Neural cell (in vitro differentiated cells): Measurements from ENCODE around the gene NINL. TPM values are rescaled to one million over a fixed set of nuclear protein-coding genes. Genes with fewer than 3 reads are reported as not detected.

Source experiments
- H2AFZ ChIP-seq: fragments of 200-600, 300-800 bp; sonication (generic), shearing (Covaris generic); 2 replicates; pipeline ENCODE4 v1.6.0; 2014; ENCODE audit warnings: low read depth, mild to moderate bottlenecking, antibody characterized with exemption, low read length, moderate library complexity
- H3F3A ChIP-seq: fragments of 200-600 bp; shearing (Covaris generic); 2 replicates; pipeline ENCODE4 v1.6.1; 2016; ENCODE audit warnings: mild to moderate bottlenecking, moderate library complexity, mixed read lengths, antibody characterized with exemption, low read length; ENCODE audit not compliant: insufficient read depth, poor library complexity, severe bottlenecking
- H3K27ac ChIP-seq: fragments of 200-600, 300-800 bp; sonication (generic), shearing (Covaris generic); 2 replicates; pipeline ENCODE4 v1.5.1; 2014; ENCODE audit warnings: mild to moderate bottlenecking, low read length, moderate library complexity
- H3K27me3 ChIP-seq: fragments of 300-800, 200-600 bp; sonication (generic), shearing (Covaris generic); 2 replicates; pipeline ENCODE4 v1.6.0; 2014; ENCODE audit warnings: mild to moderate bottlenecking, low read depth, low read length, moderate library complexity; ENCODE audit not compliant: insufficient read depth
- H3K36me3 ChIP-seq: fragments of 300-800, 200-600 bp; sonication (generic), shearing (Covaris generic); 2 replicates; pipeline ENCODE4 v1.5.1; 2014; ENCODE audit warnings: mild to moderate bottlenecking, antibody characterized with exemption, low read length, moderate library complexity; ENCODE audit not compliant: insufficient read depth
- H3K4me2 ChIP-seq: fragments of 300-800, 200-600 bp; sonication (generic), shearing (Covaris generic); 2 replicates; pipeline ENCODE4 v1.6.0; 2014; ENCODE audit warnings: mild to moderate bottlenecking, low read length
- H3K4me3 ChIP-seq: fragments of 300-800, 200-600 bp; sonication (generic), shearing (Covaris generic); 2 replicates; pipeline ENCODE4 v1.5.1; 2014; ENCODE audit warnings: mild to moderate bottlenecking, low read length, moderate library complexity
- H3K79me2 ChIP-seq: fragments of 200-600 bp; shearing (Covaris generic); replicated peaks from 2 replicates; pipeline ENCODE4 v1.6.0; 2014; ENCODE audit warnings: mild to moderate bottlenecking, low read length, moderate library complexity; ENCODE audit not compliant: insufficient read depth
- H3K9ac ChIP-seq: fragments of 300-800, 200-600 bp; sonication (generic), shearing (Covaris generic); 2 replicates; pipeline ENCODE4 v1.6.1; 2016; ENCODE audit warnings: mild to moderate bottlenecking, low read length, mixed read lengths
- H3K9me2 ChIP-seq: fragments of 200-600 bp; shearing (Covaris generic); 2 replicates; pipeline ENCODE4 v1.6.1; 2016; ENCODE audit warnings: mild to moderate bottlenecking, low read length, mixed read lengths; ENCODE audit not compliant: insufficient read depth
- H3K9me3 ChIP-seq: fragments of 200-600, 300-800 bp; sonication (generic), shearing (Covaris generic); 2 replicates; pipeline ENCODE4 v1.6.1; 2016; ENCODE audit warnings: mild to moderate bottlenecking, mixed run types, low read length, moderate library complexity, mixed read lengths
- H4K20me1 ChIP-seq: fragments of 200-600 bp; shearing (Covaris generic); 2 replicates; pipeline ENCODE4 v1.6.1; 2016; ENCODE audit warnings: mild to moderate bottlenecking, mixed run types; ENCODE audit not compliant: insufficient read depth
- EP300 ChIP-seq: fragments of 450-650 bp; conservative IDR thresholded peaks from 2 replicates; pipeline ENCODE4 v1.6.1; 2014; ENCODE audit warnings: antibody characterized with exemption, mild to moderate bottlenecking, moderate library complexity; ENCODE audit not compliant: poor library complexity, severe bottlenecking
- EZH2 ChIP-seq: fragments of 200-600, 300-800 bp; shearing (Covaris generic), sonication (generic); IDR thresholded peaks from 2 replicates; pipeline ENCODE4 v1.6.1; 2014; ENCODE audit warnings: antibody characterized with exemption, low read length, borderline replicate concordance, mild to moderate bottlenecking; ENCODE audit not compliant: insufficient read depth, poor library complexity, severe bottlenecking
- MXI1 ChIP-seq: fragments of 450-650 bp; conservative IDR thresholded peaks from 2 replicates; pipeline ENCODE4 v1.6.1; 2014; ENCODE audit warnings: antibody characterized with exemption, mild to moderate bottlenecking; ENCODE audit not compliant: poor library complexity, severe bottlenecking
- POLR2AphosphoS5 ChIP-seq: IDR thresholded peaks from 2 replicates; pipeline ENCODE4 v1.6.1; 2012
- RAD21 ChIP-seq: fragments of 450-650 bp; conservative IDR thresholded peaks from 2 replicates; pipeline ENCODE4 v1.6.1; 2014; ENCODE audit warnings: antibody characterized with exemption, mild to moderate bottlenecking, moderate library complexity
- REST ChIP-seq: IDR thresholded peaks from 2 replicates; pipeline ENCODE4 v1.6.1; 2012; ENCODE audit warnings: borderline replicate concordance
- SMC3 ChIP-seq: fragments of 450-650 bp; conservative IDR thresholded peaks from 2 replicates; pipeline ENCODE4 v1.6.1; 2014; ENCODE audit warnings: antibody characterized with exemption, mild to moderate bottlenecking, moderate library complexity; ENCODE audit not compliant: poor library complexity
- TAF1 ChIP-seq: IDR thresholded peaks from 2 replicates; pipeline ENCODE4 v1.6.1; 2012; ENCODE audit warnings: low read depth
- polyA plus RNA-seq: library from polyadenylated mRNA; depleted of rRNA; stranded (reverse); fragments of >200 nt; gene quantifications from 2 replicates; pipeline ENCODE4 v1.2.3, GENCODE V29; 2014
- TF ChIP-seq, protein P1 (sequence below): fragments of 450-650 bp; IDR thresholded peaks from 2 replicates; pipeline ENCODE4 v1.5.1; 2014; ENCODE audit warnings: antibody characterized with exemption, mild to moderate bottlenecking, moderate library complexity; ENCODE audit not compliant: poor library complexity, severe bottlenecking

The NINL gene
- polyA plus RNA-seq, 1 donor from 2014 or later, result 49.6 TPM

- no peaks in the 10 kb centered on the region for H3K27me3 ChIP-seq
- no peaks in the 10 kb centered on the region for H3K9me2 ChIP-seq
- no peak overlapping the region for H3K4me2 ChIP-seq
- H3K27ac ChIP-seq, result no peak overlapping the region
- no peaks in the 10 kb centered on the region for H3K36me3 ChIP-seq
- TF ChIP-seq RAD21 (no peak), EP300 (no peak), POLR2AphosphoS5 (no peak), SMC3 (no peak), EZH2 (no peak), TAF1 (no peak), REST (no peak), MXI1 (no peak)
- TF ChIP-seq, protein P1, sequence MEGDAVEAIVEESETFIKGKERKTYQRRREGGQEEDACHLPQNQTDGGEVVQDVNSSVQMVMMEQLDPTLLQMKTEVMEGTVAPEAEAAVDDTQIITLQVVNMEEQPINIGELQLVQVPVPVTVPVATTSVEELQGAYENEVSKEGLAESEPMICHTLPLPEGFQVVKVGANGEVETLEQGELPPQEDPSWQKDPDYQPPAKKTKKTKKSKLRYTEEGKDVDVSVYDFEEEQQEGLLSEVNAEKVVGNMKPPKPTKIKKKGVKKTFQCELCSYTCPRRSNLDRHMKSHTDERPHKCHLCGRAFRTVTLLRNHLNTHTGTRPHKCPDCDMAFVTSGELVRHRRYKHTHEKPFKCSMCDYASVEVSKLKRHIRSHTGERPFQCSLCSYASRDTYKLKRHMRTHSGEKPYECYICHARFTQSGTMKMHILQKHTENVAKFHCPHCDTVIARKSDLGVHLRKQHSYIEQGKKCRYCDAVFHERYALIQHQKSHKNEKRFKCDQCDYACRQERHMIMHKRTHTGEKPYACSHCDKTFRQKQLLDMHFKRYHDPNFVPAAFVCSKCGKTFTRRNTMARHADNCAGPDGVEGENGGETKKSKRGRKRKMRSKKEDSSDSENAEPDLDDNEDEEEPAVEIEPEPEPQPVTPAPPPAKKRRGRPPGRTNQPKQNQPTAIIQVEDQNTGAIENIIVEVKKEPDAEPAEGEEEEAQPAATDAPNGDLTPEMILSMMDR, result no peak
- no peak overlapping the region for H3K4me3 ChIP-seq
- no peaks in the 10 kb centered on the region for H4K20me1 ChIP-seq
- no peaks in the 10 kb centered on the region for H3K79me2 ChIP-seq
- H3F3A ChIP-seq, result no peaks in the 10 kb centered on the region
- no peak overlapping the region for H2AFZ ChIP-seq
- no peaks in the 10 kb centered on the region for H3K9me3 ChIP-seq
- H3K9ac ChIP-seq, result no peak overlapping the region
These were observed 148.2 kb downstream of the NINL start for GRCh38 chr20:25437153-25437581.

- Histone ChIP-seq H3K79me2 (no peaks in the 10 kb centered on the region), H3K4me2 (no peak overlapping the region), H4K20me1 (no peaks in the 10 kb centered on the region), H3K27me3 (no peaks in the 10 kb centered on the region), H3K36me3 (no peaks in the 10 kb centered on the region), H3K9me3 (no peaks in the 10 kb centered on the region), H3F3A (no peaks in the 10 kb centered on the region), H3K9ac (no peak overlapping the region), H3K4me3 (no peak overlapping the region), H3K9me2 (no peaks in the 10 kb centered on the region), H2AFZ (no peak overlapping the region), H3K27ac (no peak overlapping the region)
- TF ChIP-seq EZH2 (no peak), EP300 (no peak), POLR2AphosphoS5 (no peak), MXI1 (no peak), SMC3 (no peak)
- TF ChIP-seq, protein P1, result no peak
These were observed 160.8 kb downstream of the NINL start for GRCh38 chr20:25424536-25424935.
